Neural cell (in vitro differentiated cells): ENCODE measurements around the gene LONRF2. TPM values are rescaled to one million over a fixed set of nuclear protein-coding genes. Genes with fewer than 3 reads are reported as not detected.

Experiments
- H2AFZ ChIP-seq: fragments of 200-600, 300-800 bp; sonication (generic), shearing (Covaris generic); 2 replicates; pipeline ENCODE4 v1.6.0; 2014; ENCODE audit warnings: low read depth, mild to moderate bottlenecking, antibody characterized with exemption, low read length, moderate library complexity
- H3F3A ChIP-seq: fragments of 200-600 bp; shearing (Covaris generic); 2 replicates; pipeline ENCODE4 v1.6.1; 2016; ENCODE audit warnings: mild to moderate bottlenecking, moderate library complexity, mixed read lengths, antibody characterized with exemption, low read length; ENCODE audit not compliant: insufficient read depth, poor library complexity, severe bottlenecking
- H3K27ac ChIP-seq: fragments of 200-600, 300-800 bp; sonication (generic), shearing (Covaris generic); 2 replicates; pipeline ENCODE4 v1.5.1; 2014; ENCODE audit warnings: mild to moderate bottlenecking, low read length, moderate library complexity
- H3K27me3 ChIP-seq: fragments of 300-800, 200-600 bp; sonication (generic), shearing (Covaris generic); 2 replicates; pipeline ENCODE4 v1.6.0; 2014; ENCODE audit warnings: mild to moderate bottlenecking, low read depth, low read length, moderate library complexity; ENCODE audit not compliant: insufficient read depth
- H3K36me3 ChIP-seq: fragments of 300-800, 200-600 bp; sonication (generic), shearing (Covaris generic); 2 replicates; pipeline ENCODE4 v1.5.1; 2014; ENCODE audit warnings: mild to moderate bottlenecking, antibody characterized with exemption, low read length, moderate library complexity; ENCODE audit not compliant: insufficient read depth
- H3K4me2 ChIP-seq: fragments of 300-800, 200-600 bp; sonication (generic), shearing (Covaris generic); 2 replicates; pipeline ENCODE4 v1.6.0; 2014; ENCODE audit warnings: mild to moderate bottlenecking, low read length
- H3K4me3 ChIP-seq: fragments of 300-800, 200-600 bp; sonication (generic), shearing (Covaris generic); 2 replicates; pipeline ENCODE4 v1.5.1; 2014; ENCODE audit warnings: mild to moderate bottlenecking, low read length, moderate library complexity
- H3K79me2 ChIP-seq: fragments of 200-600 bp; shearing (Covaris generic); replicated peaks from 2 replicates; pipeline ENCODE4 v1.6.0; 2014; ENCODE audit warnings: mild to moderate bottlenecking, low read length, moderate library complexity; ENCODE audit not compliant: insufficient read depth
- H3K9ac ChIP-seq: fragments of 300-800, 200-600 bp; sonication (generic), shearing (Covaris generic); 2 replicates; pipeline ENCODE4 v1.6.1; 2016; ENCODE audit warnings: mild to moderate bottlenecking, low read length, mixed read lengths
- H3K9me2 ChIP-seq: fragments of 200-600 bp; shearing (Covaris generic); 2 replicates; pipeline ENCODE4 v1.6.1; 2016; ENCODE audit warnings: mild to moderate bottlenecking, low read length, mixed read lengths; ENCODE audit not compliant: insufficient read depth
- H3K9me3 ChIP-seq: fragments of 200-600, 300-800 bp; sonication (generic), shearing (Covaris generic); 2 replicates; pipeline ENCODE4 v1.6.1; 2016; ENCODE audit warnings: mild to moderate bottlenecking, mixed run types, low read length, moderate library complexity, mixed read lengths
- H4K20me1 ChIP-seq: fragments of 200-600 bp; shearing (Covaris generic); 2 replicates; pipeline ENCODE4 v1.6.1; 2016; ENCODE audit warnings: mild to moderate bottlenecking, mixed run types; ENCODE audit not compliant: insufficient read depth
- EP300 ChIP-seq: fragments of 450-650 bp; conservative IDR thresholded peaks from 2 replicates; pipeline ENCODE4 v1.6.1; 2014; ENCODE audit warnings: antibody characterized with exemption, mild to moderate bottlenecking, moderate library complexity; ENCODE audit not compliant: poor library complexity, severe bottlenecking
- EZH2 ChIP-seq: fragments of 200-600, 300-800 bp; shearing (Covaris generic), sonication (generic); IDR thresholded peaks from 2 replicates; pipeline ENCODE4 v1.6.1; 2014; ENCODE audit warnings: antibody characterized with exemption, low read length, borderline replicate concordance, mild to moderate bottlenecking; ENCODE audit not compliant: insufficient read depth, poor library complexity, severe bottlenecking
- MXI1 ChIP-seq: fragments of 450-650 bp; conservative IDR thresholded peaks from 2 replicates; pipeline ENCODE4 v1.6.1; 2014; ENCODE audit warnings: antibody characterized with exemption, mild to moderate bottlenecking; ENCODE audit not compliant: poor library complexity, severe bottlenecking
- POLR2AphosphoS5 ChIP-seq: IDR thresholded peaks from 2 replicates; pipeline ENCODE4 v1.6.1; 2012
- RAD21 ChIP-seq: fragments of 450-650 bp; conservative IDR thresholded peaks from 2 replicates; pipeline ENCODE4 v1.6.1; 2014; ENCODE audit warnings: antibody characterized with exemption, mild to moderate bottlenecking, moderate library complexity
- REST ChIP-seq: IDR thresholded peaks from 2 replicates; pipeline ENCODE4 v1.6.1; 2012; ENCODE audit warnings: borderline replicate concordance
- SMC3 ChIP-seq: fragments of 450-650 bp; conservative IDR thresholded peaks from 2 replicates; pipeline ENCODE4 v1.6.1; 2014; ENCODE audit warnings: antibody characterized with exemption, mild to moderate bottlenecking, moderate library complexity; ENCODE audit not compliant: poor library complexity
- TAF1 ChIP-seq: IDR thresholded peaks from 2 replicates; pipeline ENCODE4 v1.6.1; 2012; ENCODE audit warnings: low read depth
- polyA plus RNA-seq: library from polyadenylated mRNA; depleted of rRNA; stranded (reverse); fragments of >200 nt; gene quantifications from 2 replicates; pipeline ENCODE4 v1.2.3, GENCODE V29; 2014
- TF ChIP-seq, protein P1 (sequence below): fragments of 450-650 bp; IDR thresholded peaks from 2 replicates; pipeline ENCODE4 v1.5.1; 2014; ENCODE audit warnings: antibody characterized with exemption, mild to moderate bottlenecking, moderate library complexity; ENCODE audit not compliant: poor library complexity, severe bottlenecking

Gene LONRF2
- polyA plus RNA-seq, 1 donor from 2014 or later = 20.7 TPM

GRCh38 chr2:100279586-100280534 lies 42.4 kb downstream of the LONRF2 start:
- no peaks in the 10 kb centered on the region for H3K27me3 ChIP-seq
- no peaks in the 10 kb centered on the region for H3K9me3 ChIP-seq
- no peaks in the 10 kb centered on the region for H3K9me2 ChIP-seq
- TF ChIP-seq POLR2AphosphoS5 (no peak), TAF1 (no peak), MXI1 (no peak), REST (no peak), SMC3 (no peak), EP300 (no peak), EZH2 (no peak), RAD21 (no peak)
- TF ChIP-seq, protein P1, sequence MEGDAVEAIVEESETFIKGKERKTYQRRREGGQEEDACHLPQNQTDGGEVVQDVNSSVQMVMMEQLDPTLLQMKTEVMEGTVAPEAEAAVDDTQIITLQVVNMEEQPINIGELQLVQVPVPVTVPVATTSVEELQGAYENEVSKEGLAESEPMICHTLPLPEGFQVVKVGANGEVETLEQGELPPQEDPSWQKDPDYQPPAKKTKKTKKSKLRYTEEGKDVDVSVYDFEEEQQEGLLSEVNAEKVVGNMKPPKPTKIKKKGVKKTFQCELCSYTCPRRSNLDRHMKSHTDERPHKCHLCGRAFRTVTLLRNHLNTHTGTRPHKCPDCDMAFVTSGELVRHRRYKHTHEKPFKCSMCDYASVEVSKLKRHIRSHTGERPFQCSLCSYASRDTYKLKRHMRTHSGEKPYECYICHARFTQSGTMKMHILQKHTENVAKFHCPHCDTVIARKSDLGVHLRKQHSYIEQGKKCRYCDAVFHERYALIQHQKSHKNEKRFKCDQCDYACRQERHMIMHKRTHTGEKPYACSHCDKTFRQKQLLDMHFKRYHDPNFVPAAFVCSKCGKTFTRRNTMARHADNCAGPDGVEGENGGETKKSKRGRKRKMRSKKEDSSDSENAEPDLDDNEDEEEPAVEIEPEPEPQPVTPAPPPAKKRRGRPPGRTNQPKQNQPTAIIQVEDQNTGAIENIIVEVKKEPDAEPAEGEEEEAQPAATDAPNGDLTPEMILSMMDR = no peak
- peaks cover 6% of the 10 kb centered on the region for H3K36me3 ChIP-seq
- no peak overlapping the region for H3K4me2 ChIP-seq
- no peaks in the 10 kb centered on the region for H3F3A ChIP-seq
- no peak overlapping the region for H3K4me3 ChIP-seq
- no peak overlapping the region for H2AFZ ChIP-seq
- no peak overlapping the region for H3K27ac ChIP-seq
- H4K20me1 ChIP-seq = no peaks in the 10 kb centered on the region
- H3K79me2 ChIP-seq = no peaks in the 10 kb centered on the region
- H3K9ac ChIP-seq = no peak overlapping the region

DNA sequence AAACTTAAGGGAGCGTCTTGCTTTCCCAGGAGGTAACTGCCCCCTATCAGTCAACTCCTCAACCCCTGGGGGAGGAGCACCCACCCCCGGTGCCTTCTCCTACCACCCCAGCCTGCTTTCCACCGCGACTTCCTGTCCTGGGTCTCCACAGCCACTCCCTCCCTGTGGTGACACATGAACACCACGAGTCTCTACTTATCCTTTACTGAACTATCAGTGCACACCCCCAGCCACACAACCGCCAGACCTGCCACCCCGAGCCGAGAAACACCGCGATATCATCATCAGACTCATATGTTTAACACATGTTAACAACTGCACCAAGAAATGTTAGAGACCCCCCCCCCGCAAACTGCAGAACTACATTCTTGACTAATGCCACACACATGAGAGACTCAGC lies 43.3 kb downstream of the LONRF2 start:
- TF ChIP-seq EP300 (no peak), RAD21 (no peak), SMC3 (no peak), TAF1 (no peak), POLR2AphosphoS5 (no peak), MXI1 (no peak), REST (no peak), EZH2 (no peak)
- TF ChIP-seq, protein P1 = no peak
- Histone ChIP-seq H3K4me3 (no peak overlapping the region), H4K20me1 (no peaks in the 10 kb centered on the region), H3K9me3 (no peaks in the 10 kb centered on the region), H3F3A (no peaks in the 10 kb centered on the region), H3K9ac (no peak overlapping the region), H3K27ac (no peak overlapping the region), H3K36me3 (no peaks in the 10 kb centered on the region), H3K4me2 (no peak overlapping the region), H3K9me2 (no peaks in the 10 kb centered on the region), H3K27me3 (no peaks in the 10 kb centered on the region), H3K79me2 (no peaks in the 10 kb centered on the region), H2AFZ (no peak overlapping the region)
